Measurements from ENCODE around the gene SPATA46.

Gene SPATA46

DNA sequence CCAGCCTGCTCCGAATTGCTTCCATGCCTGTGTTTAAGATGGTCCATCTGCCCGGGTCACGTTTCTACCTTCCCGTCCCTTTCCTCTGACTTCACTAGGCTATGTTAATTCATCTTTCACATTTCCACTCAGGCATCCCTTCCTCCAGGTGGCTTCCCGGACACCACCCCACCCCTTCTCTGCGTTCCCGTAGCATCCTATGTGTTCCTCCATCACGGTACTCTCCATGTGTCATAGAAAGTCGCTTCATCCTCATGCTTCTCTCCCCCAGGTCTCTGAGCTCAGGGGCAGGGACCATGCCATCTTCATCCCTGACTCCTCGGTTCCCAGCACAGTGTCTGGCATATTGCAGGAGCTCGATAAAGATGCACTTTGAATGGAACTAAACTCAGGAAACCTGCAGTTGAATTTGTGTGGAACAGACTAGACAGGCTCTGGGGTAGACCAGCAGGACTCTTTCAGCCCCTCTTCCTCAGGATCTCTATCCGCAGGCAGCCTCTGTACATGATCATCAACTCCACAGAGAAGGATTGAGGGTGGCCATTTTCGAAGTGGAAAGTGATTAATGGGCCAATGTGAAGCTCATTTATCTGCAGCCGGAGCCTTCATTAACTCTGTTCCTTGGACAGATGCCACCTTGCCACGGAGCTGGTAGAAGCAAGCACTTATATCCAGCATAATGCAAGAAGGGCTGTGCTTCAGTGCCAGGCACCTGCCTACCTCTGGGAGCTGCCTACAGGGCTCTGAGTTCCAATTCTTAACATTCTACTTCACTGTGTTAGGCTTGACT, 13.9 kb upstream of the SPATA46 start:
- no peak for DNase-seq (ENCODE audit: low spot score)

GRCh38 chr1:162389971-162390370, 13.3 kb upstream of the SPATA46 start:
- DNase-seq (ENCODE audit: low spot score), result no peak

- no peak for DNase-seq (ENCODE audit: low spot score)
Observed at GRCh38 chr1:162389021-162389818, 12.6 kb upstream of the SPATA46 start.

DNA sequence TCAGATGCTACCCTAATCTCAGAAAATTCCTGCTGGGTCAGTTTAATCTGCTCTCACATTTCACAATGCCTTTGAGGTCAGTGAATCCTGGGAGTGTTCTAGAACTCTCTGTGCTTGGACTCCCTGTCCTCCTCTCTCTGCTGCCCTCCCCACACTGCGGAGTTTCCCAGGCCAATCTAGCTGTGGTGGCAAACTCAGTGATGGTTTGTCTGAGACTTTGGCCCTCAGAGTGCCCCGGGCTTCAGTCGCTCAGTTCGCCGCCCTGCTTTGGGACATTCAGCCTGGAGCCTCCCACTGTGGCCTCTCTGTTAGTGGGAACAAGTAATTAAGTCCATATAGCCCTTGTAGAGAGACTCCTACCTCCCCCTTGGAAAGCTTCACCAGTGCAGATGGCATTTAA, 12.0 kb upstream of the SPATA46 start:
- no peak for DNase-seq (ENCODE audit: low spot score)

DNA sequence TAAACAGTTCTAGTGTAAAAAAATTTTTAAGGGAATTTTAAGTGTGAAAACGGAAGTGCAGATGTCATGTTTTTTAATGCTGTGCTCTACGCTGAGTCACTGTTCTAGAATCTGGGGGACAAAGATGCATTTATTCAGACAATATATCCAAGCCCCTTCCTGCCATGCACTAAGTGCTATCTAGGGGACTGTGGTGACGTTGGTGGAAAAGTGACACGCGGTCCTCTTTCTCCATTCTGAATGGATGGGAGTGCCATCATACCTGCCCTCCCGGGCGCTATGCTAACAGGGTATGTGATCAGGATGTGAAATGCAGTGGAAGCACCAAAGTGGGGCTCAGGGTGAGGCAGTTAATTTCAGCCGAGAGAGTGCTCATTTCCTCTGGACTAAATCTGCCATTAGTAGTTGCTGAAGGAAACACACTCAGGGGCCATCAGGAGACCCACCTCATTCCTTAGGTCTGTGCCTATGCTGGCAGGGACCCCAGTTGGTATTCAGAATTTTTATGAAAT, 11.5 kb upstream of the SPATA46 start:
- no peak for DNase-seq (ENCODE audit: low spot score)

GRCh38 chr1:162387226-162388082, 10.8 kb upstream of the SPATA46 start:
- no peak for DNase-seq (ENCODE audit: low spot score)

GRCh38 chr1:162386292-162387225, 9.9 kb upstream of the SPATA46 start:
- no peak for DNase-seq (ENCODE audit: low spot score)

DNA sequence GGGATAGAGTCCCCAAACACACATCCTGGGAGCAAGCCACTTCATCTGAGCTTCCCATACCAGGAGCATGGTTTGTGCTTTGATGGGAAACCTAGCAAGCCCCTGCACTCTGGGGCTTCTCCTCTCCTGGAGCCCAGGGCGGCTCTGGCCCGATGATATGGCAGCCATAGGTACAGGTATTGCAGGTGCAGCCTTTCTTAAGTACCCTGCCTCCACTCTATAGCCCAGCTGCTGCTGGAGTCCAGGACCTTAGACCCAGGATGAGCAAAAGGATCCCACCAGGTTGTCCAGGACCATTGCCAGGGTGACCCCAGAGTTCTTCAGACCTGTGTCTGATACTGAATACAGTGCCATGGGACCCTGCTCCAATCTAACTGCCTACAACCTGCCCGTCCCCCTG, 9.0 kb upstream of the SPATA46 start:
- no peak for DNase-seq (ENCODE audit: low spot score)

- DNase-seq (ENCODE audit: low spot score), result no peak
Observed at GRCh38 chr1:162385280-162385623, 8.6 kb upstream of the SPATA46 start.

GRCh38 chr1:162384601-162385279, 8.1 kb upstream of the SPATA46 start:
- DNase-seq (ENCODE audit: low spot score), result no peak

- DNase-seq (ENCODE audit: low spot score), result no peak
Observed at GRCh38 chr1:162384116-162384515, 7.5 kb upstream of the SPATA46 start.

DNA sequence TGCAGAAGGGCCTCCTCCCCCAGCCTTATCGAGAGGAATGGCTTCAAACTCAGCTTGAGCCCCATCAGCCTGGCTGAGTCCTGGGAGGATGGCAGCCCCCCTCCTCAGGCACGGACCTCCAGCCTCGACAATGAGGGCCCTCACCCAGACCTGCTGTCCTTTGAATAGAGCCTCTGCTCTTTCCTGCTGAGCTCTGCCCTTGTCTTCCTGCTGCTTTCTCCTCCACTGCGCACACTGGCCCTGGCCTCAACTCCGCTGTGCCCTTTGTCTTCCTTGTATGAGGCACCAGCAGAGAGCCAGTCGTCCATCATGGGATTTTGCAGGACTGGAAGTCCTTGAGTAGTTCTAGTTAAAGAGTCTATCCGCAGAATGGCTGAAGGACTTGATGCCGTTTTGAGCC, 6.9 kb upstream of the SPATA46 start:
- no peak for DNase-seq (ENCODE audit: low spot score)

GRCh38 chr1:162383091-162383490, 6.4 kb upstream of the SPATA46 start:
- DNase-seq (ENCODE audit: low spot score), result no peak

- DNase-seq (ENCODE audit: low spot score), result no peak
Observed at GRCh38 chr1:162381941-162382750, 5.5 kb upstream of the SPATA46 start.

- DNase-seq (ENCODE audit: low spot score), result no peak
Observed at GRCh38 chr1:162381383-162381782, 4.7 kb upstream of the SPATA46 start, which contains the start of gene C1orf226. Gene C1orf226, plus strand, starts transcription at chr1:162381728. Its CDS starts 174 bp downstream, at chr1:162381902.

GRCh38 chr1:162380061-162380846, 3.6 kb upstream of the SPATA46 start:
- no peak for DNase-seq (ENCODE audit: low spot score)

DNA sequence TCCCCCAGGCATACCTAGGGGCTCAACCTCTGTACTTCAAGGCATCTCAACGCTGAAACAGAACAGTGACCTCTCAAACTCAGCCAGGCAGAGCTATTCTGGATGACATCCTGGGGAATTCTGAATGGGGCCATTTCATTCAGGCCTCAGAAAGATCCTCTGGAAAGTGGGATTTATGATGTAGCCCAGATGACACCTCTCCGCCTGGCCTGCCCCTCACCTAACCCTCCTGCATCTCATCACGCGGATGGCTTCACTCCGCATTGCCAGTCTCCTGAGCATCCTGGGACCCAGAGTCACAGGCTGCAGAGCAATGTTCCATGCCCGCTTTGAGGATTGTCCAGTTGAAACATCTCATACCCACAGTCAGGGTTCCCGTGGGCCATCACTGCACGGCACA, 1.2 kb downstream of the SPATA46 start:
- DNase-seq (ENCODE audit: low spot score), result no peak

GRCh38 chr1:162374406-162374805, 2.2 kb downstream of the SPATA46 start:
- DNase-seq (ENCODE audit: low spot score), result no peak
